H1 (cell line): ENCODE data around the gene H2BK1. TPM values are rescaled to one million over a fixed set of nuclear protein-coding genes. Genes with fewer than 3 reads are reported as not detected.

ENCODE experiments used
- CTCF ChIA-PET: fragments of 300-600 bp; sonication (Branson Sonifier 250); formaldehyde crosslinking; loops from one replicate; lab custom pipeline; 2021; ENCODE audit not compliant: partially characterized antibody; lab: Charles Lee
- POLR2A ChIA-PET: fragments of 300-600 bp; sonication (Branson Sonifier 250); formaldehyde crosslinking; loops from one replicate; lab custom pipeline; 2021; ENCODE audit warnings: inconsistent platforms; ENCODE audit not compliant: partially characterized antibody; lab: Charles Lee
- DNase-seq, 2 experiments: peaks; one replicate each; pipeline versions ENCODE4 v3.0.0 to v3.0.0-alpha.2; 2010 to 2022; ENCODE audit warnings: low spot score in 2 of 2, low read depth in 1 of 2, mixed read lengths in 1 of 2
- FAIRE-seq: peaks from 2 replicates; lab custom pipeline; 2011; peaks lifted over from hg19 to GRCh38; lab: Jason Lieb, UNC
- H2AFZ ChIP-seq: 2 replicates; pipeline ENCODE4 v1.8.1; 2012; ENCODE audit warnings: low read length, inconsistent platforms
- H2AK5ac ChIP-seq: 2 replicates; pipeline ENCODE4 v1.6.1; 2013; ENCODE audit warnings: low read depth, low read length
- H2BK120ac ChIP-seq: replicated peaks from 2 replicates; pipeline ENCODE3; 2013; ENCODE audit warnings: low read depth, low read length, inconsistent platforms
- H2BK12ac ChIP-seq: 2 replicates; pipeline ENCODE4 v1.6.1; 2013; ENCODE audit warnings: low read depth, low read length
- H2BK15ac ChIP-seq: 2 replicates; pipeline ENCODE4 v1.6.1; 2013; ENCODE audit warnings: low read length
- H2BK20ac ChIP-seq: 2 replicates; pipeline ENCODE4 v1.6.1; 2013; ENCODE audit warnings: low read length
- H2BK5ac ChIP-seq: 2 replicates; pipeline ENCODE4 v1.6.1; 2013; ENCODE audit warnings: low read depth, low read length
- H3K14ac ChIP-seq: 2 replicates; pipeline ENCODE4 v1.6.1; 2013; ENCODE audit warnings: inconsistent platforms; ENCODE audit not compliant: insufficient read length
- H3K18ac ChIP-seq: 2 replicates; pipeline ENCODE4 v1.6.1; 2013; ENCODE audit warnings: low read length; ENCODE audit errors: extremely low read depth
- H3K23ac ChIP-seq: 2 replicates; pipeline ENCODE4 v1.6.1; 2013; ENCODE audit warnings: inconsistent platforms; ENCODE audit not compliant: insufficient read length
- H3K23me2 ChIP-seq: 2 replicates; pipeline ENCODE4 v1.6.1; 2013; ENCODE audit warnings: low read depth, low read length
- H3K27ac ChIP-seq: 2 replicates; pipeline ENCODE4 v1.6.1; 2011; ENCODE audit warnings: low read depth, low read length, inconsistent platforms
- H3K27me3 ChIP-seq, 4 experiments: replicated peaks in 1 of 4; 1 replicate in 1 of 4; 2 replicates in 3 of 4; pipeline versions ENCODE4 v1.6.1 to v1.8.1; 2011 to 2013; ENCODE audit warnings: low read length in 3 of 4, mild to moderate bottlenecking in 3 of 4, inconsistent platforms in 2 of 4, mixed read lengths in 2 of 4, moderate library complexity in 1 of 4; ENCODE audit not compliant: control insufficient read depth in 3 of 4, insufficient read depth in 3 of 4; ENCODE audit errors: extremely low read depth in 1 of 4
- H3K36me3 ChIP-seq, 4 experiments: 2 replicates each; pipeline versions ENCODE4 v1.6.1 to v1.8.1; 2011 to 2013; ENCODE audit warnings: mild to moderate bottlenecking in 4 of 4, low read length in 3 of 4, moderate library complexity in 2 of 4, control low read depth in 1 of 4, inconsistent platforms in 1 of 4; ENCODE audit not compliant: insufficient read depth in 4 of 4, control insufficient read depth in 2 of 4
- H3K4ac ChIP-seq: replicated peaks from 2 replicates; pipeline ENCODE3; 2013; ENCODE audit warnings: low read length, low read depth, mixed read lengths, inconsistent platforms; ENCODE audit not compliant: insufficient read length
- H3K4me1 ChIP-seq, 4 experiments: replicated peaks in 1 of 4; 1 replicate in 1 of 4; 2 replicates in 3 of 4; pipeline versions ENCODE4 v1.6.1 to v1.8.1; 2011 to 2013; ENCODE audit warnings: low read length in 3 of 4, inconsistent platforms in 2 of 4, mixed read lengths in 1 of 4; ENCODE audit not compliant: insufficient read depth in 4 of 4, control insufficient read depth in 3 of 4
- H3K4me2 ChIP-seq, 2 experiments: 2 replicates each; pipeline versions ENCODE4 v1.6.1 to v1.8.1; 2011 to 2013; ENCODE audit warnings: low read depth in 2 of 2, low read length in 2 of 2, control low read depth in 1 of 2, inconsistent platforms in 1 of 2, mild to moderate bottlenecking in 1 of 2; ENCODE audit not compliant: insufficient read depth in 1 of 2
- H3K4me3 ChIP-seq, 4 experiments: fragments of 200-600, 300-600 bp in 1 of 4; sonication (generic), shearing (Covaris generic), sonication (Bioruptor Twin) in 1 of 4; 2 replicates each; pipeline versions ENCODE4 v1.5.1 to v1.8.1; 2011 to 2016; ENCODE audit warnings: low read length in 4 of 4, low read depth in 3 of 4, control low read depth in 2 of 4, inconsistent platforms in 2 of 4, mild to moderate bottlenecking in 2 of 4, mixed read lengths in 1 of 4, moderate library complexity in 1 of 4; ENCODE audit not compliant: insufficient read depth in 2 of 4; ENCODE audit errors: extremely low read depth in 1 of 4
- H3K56ac ChIP-seq: replicated peaks from 2 replicates; pipeline ENCODE3; 2013; ENCODE audit warnings: low read depth, mild to moderate bottlenecking, mixed read lengths, low read length, inconsistent platforms; ENCODE audit not compliant: insufficient read length
- H3K79me1 ChIP-seq: 2 replicates; pipeline ENCODE4 v1.6.1; 2013; ENCODE audit warnings: low read depth, low read length, control low read depth
- H3K79me2 ChIP-seq, 2 experiments: 2 replicates each; pipeline versions ENCODE4 v1.6.1 to v1.8.1; 2012 to 2013; ENCODE audit warnings: low read length in 2 of 2, mild to moderate bottlenecking in 2 of 2, inconsistent platforms in 1 of 2; ENCODE audit not compliant: insufficient read depth in 2 of 2, control insufficient read depth in 1 of 2
- H3K9ac ChIP-seq, 4 experiments: replicated peaks in 1 of 4; 1 replicate in 1 of 4; 2 replicates in 3 of 4; pipeline versions ENCODE4 v1.6.1 to v1.8.1; 2011 to 2013; ENCODE audit warnings: low read depth in 3 of 4, low read length in 3 of 4, control low read depth in 2 of 4, mild to moderate bottlenecking in 2 of 4, moderate library complexity in 2 of 4, inconsistent platforms in 1 of 4; ENCODE audit errors: extremely low read depth in 1 of 4
- H3K9me3 ChIP-seq, 2 experiments: 2 replicates each; pipeline versions ENCODE4 v1.6.1 to v1.8.1; 2012 to 2013; ENCODE audit warnings: mild to moderate bottlenecking in 2 of 2, moderate library complexity in 2 of 2, control low read depth in 1 of 2, inconsistent platforms in 1 of 2, low read depth in 1 of 2, low read length in 1 of 2, mixed read lengths in 1 of 2; ENCODE audit not compliant: insufficient read depth in 2 of 2
- H4K20me1 ChIP-seq, 2 experiments: replicated peaks in 1 of 2; 2 replicates each; pipeline versions ENCODE3 to v1.8.1; 2011 to 2013; ENCODE audit warnings: inconsistent platforms in 2 of 2, low read length in 2 of 2, mild to moderate bottlenecking in 1 of 2; ENCODE audit not compliant: insufficient read depth in 2 of 2, control insufficient read depth in 1 of 2
- H4K5ac ChIP-seq: 2 replicates; pipeline ENCODE4 v1.6.1; 2013; ENCODE audit warnings: low read length, low read depth, mixed read lengths, inconsistent platforms; ENCODE audit not compliant: insufficient read length
- H4K8ac ChIP-seq: 2 replicates; pipeline ENCODE4 v1.8.0; 2013; ENCODE audit warnings: mild to moderate bottlenecking, moderate library complexity, low read length, inconsistent platforms; ENCODE audit not compliant: insufficient read depth; ENCODE audit errors: extremely low read depth
- H4K91ac ChIP-seq: replicated peaks from 2 replicates; pipeline ENCODE3; 2013; ENCODE audit warnings: low read length, mixed read lengths, inconsistent platforms; ENCODE audit not compliant: insufficient read length
- CTBP2 ChIP-seq: IDR thresholded peaks from 2 replicates; pipeline ENCODE4 v1.7.0; 2011; ENCODE audit warnings: borderline replicate concordance, mild to moderate bottlenecking, moderate library complexity, mixed read lengths, low read length; ENCODE audit not compliant: insufficient read depth, insufficient read length
- EGR1 ChIP-seq: IDR thresholded peaks from 2 replicates; pipeline ENCODE4 v1.6.1; 2011; ENCODE audit warnings: low read depth, low read length, borderline replicate concordance
- EP300 ChIP-seq, 2 experiments: IDR thresholded peaks; 1 replicate in 1 of 2; 2 replicates in 1 of 2; pipeline ENCODE4 v1.6.1; 2011 to 2012; ENCODE audit warnings: low read depth in 2 of 2, low read length in 2 of 2, mild to moderate bottlenecking in 2 of 2, borderline replicate concordance in 1 of 2, inconsistent platforms in 1 of 2, moderate library complexity in 1 of 2
- FOSL1 ChIP-seq: IDR thresholded peaks from 2 replicates; pipeline ENCODE4 v1.6.1; 2011; ENCODE audit warnings: mild to moderate bottlenecking, low read depth, low read length, moderate library complexity; ENCODE audit not compliant: insufficient read depth
- HDAC6 ChIP-seq: IDR thresholded peaks from one replicate; pipeline ENCODE4 v1.7.1; 2012; ENCODE audit warnings: low read depth, mild to moderate bottlenecking, inconsistent platforms, low read length, moderate library complexity
- KDM4A ChIP-seq: IDR thresholded peaks from one replicate; pipeline ENCODE4 v1.7.1; 2012; ENCODE audit warnings: low read depth, mild to moderate bottlenecking, moderate library complexity, low read length, inconsistent platforms; ENCODE audit not compliant: severe bottlenecking
- NRF1 ChIP-seq: IDR thresholded peaks from 2 replicates; pipeline ENCODE4 v1.6.1; 2011; ENCODE audit warnings: mild to moderate bottlenecking, low read depth, low read length, improper control_type of control experiment
- POLR2AphosphoS5 ChIP-seq: IDR thresholded peaks from 2 replicates; pipeline ENCODE4 v1.6.1; 2011; ENCODE audit warnings: low read depth, low read length
- POU5F1 ChIP-seq: IDR thresholded peaks from 2 replicates; pipeline ENCODE4 v1.6.1; 2011; ENCODE audit warnings: low read depth, mild to moderate bottlenecking, low read length, moderate library complexity
- RAD21 ChIP-seq, 2 experiments: IDR thresholded peaks in 1 of 2; conservative IDR thresholded peaks in 1 of 2; 2 replicates each; pipeline ENCODE4 v1.6.1; 2011; ENCODE audit warnings: low read depth in 2 of 2, low read length in 2 of 2, improper control_type of control experiment in 1 of 2, inconsistent platforms in 1 of 2, mild to moderate bottlenecking in 1 of 2, moderate library complexity in 1 of 2
- SIX5 ChIP-seq: IDR thresholded peaks from 2 replicates; pipeline ENCODE4 v1.6.1; 2011; ENCODE audit warnings: mild to moderate bottlenecking, low read depth, low read length
- TCF12 ChIP-seq: IDR thresholded peaks from 2 replicates; pipeline ENCODE4 v1.6.1; 2011; ENCODE audit warnings: low read depth, mild to moderate bottlenecking, low read length
- TEAD4 ChIP-seq: IDR thresholded peaks from 2 replicates; pipeline ENCODE4 v1.6.1; 2012; ENCODE audit warnings: low read depth, low read length, inconsistent platforms, mixed read lengths
- polyA plus RNA-seq, 7 experiments: library from polyadenylated mRNA; depleted of rRNA in 3 of 7; stranded (reverse) in 5 of 7; unstranded in 2 of 7; fragments of >200 nt in 5 of 7; fragments of 200-250 nt in 2 of 7; gene quantifications; 1 replicate in 5 of 7; 2 replicates in 1 of 7; 4 replicates in 1 of 7; pipeline versions ENCODE4 v1.2.1 to v1.2.3, GENCODE V29; 2011 to 2013; ENCODE audit warnings: missing spikeins in 2 of 7, mixed read lengths in 2 of 7
- total RNA-seq: library from RNA; stranded (reverse); fragmentation: NEBNext Ultra II Directional; extraction: Animal tissue kit (Norgen Biotek cat#: 25700); gene quantifications from 2 replicates; pipeline ENCODE4 v1.2.1, GENCODE V29; 2021

Gene H2BK1
- total and polyA plus RNA-seq, 2 of the 8 experiments (the other 6 are each of a cell fraction or from before 2014, with no cell fraction given): not detected

DNA sequence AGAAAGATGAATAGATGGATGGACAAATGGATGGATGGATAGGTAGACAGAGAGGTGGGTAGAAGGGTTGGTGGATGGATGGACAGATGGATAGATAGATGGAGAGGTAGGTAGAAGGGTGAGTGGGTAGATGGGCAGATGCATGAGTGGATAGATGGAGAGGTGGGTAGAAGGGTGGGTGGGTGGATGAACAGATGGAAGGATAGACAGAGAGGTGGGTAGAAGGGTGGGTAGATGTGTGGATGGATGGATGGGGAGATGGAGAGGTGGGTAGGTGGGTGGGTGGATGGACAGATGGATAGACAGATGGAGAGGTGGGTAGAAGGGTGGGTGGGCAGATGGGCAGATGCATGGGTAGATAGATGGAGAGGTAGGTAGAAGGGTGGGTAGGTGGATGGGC is 12.4 kb downstream of the H2BK1 start:
- ChIA-PET POLR2A (no interaction called here), CTCF (no interaction called here)
- Histone ChIP-seq H3K79me2 (no peaks in the 10 kb centered on the region), H3K79me1 (no peaks in the 10 kb centered on the region), H2BK20ac (no peak overlapping the region), H3K27ac (no peak overlapping the region), H2AK5ac (no peak overlapping the region), H4K5ac (no peak overlapping the region), H4K91ac (no peak overlapping the region), H3K56ac (no peak overlapping the region), H4K8ac (no peak overlapping the region), H3K9ac (no peak overlapping the region), H3K4me3 (no peak overlapping the region), H3K27me3 (peaks cover 0 to 13% (median 0%) of the 10 kb centered on the region in 4 experiments; a peak in 2 of 7 replicates), H3K23ac (no peak overlapping the region), H2BK12ac (no peak overlapping the region), H3K4ac (no peak overlapping the region), H2BK5ac (no peak overlapping the region), H2AFZ (no peak overlapping the region), H3K9me3 (no peaks in the 10 kb centered on the region), H3K4me1 (peaks cover 0 to 12% (median 3%) of the 10 kb centered on the region in 4 experiments; a peak in 3 of 7 replicates), H3K36me3 (no peaks in the 10 kb centered on the region), H3K18ac (no peak overlapping the region), H2BK15ac (no peak overlapping the region), H2BK120ac (no peak overlapping the region), H3K4me2 (no peak overlapping the region), H3K14ac (no peak overlapping the region), H4K20me1 (no peaks in the 10 kb centered on the region), H3K23me2 (peaks cover 5% of the 10 kb centered on the region; the same call in 1 of the 2 replicates)
- TF ChIP-seq TCF12: no peak
- no peak for TF ChIP-seq FOSL1
- no peak for TF ChIP-seq POU5F1
- TF ChIP-seq HDAC6: no peak
- TF ChIP-seq SIX5: no peak
- TF ChIP-seq RAD21 (IDR thresholded peaks at IDR 0.05 in 1 of 2, conservative IDR thresholded peaks at IDR 0.05 in 1 of 2; ENCODE audit: low read depth in 2 of 2, low read length in 2 of 2): no peak
- no peak for TF ChIP-seq POLR2AphosphoS5
- TF ChIP-seq TEAD4: no peak
- no peak for TF ChIP-seq CTBP2
- no peak for TF ChIP-seq EGR1
- no peak for TF ChIP-seq KDM4A
- no peak for TF ChIP-seq NRF1
- no peak for TF ChIP-seq EP300 (IDR thresholded peaks at IDR 0.05; ENCODE audit: borderline replicate concordance in 1 of 2, low read depth in 2 of 2, low read length in 2 of 2)
- DNase-seq (no peak), FAIRE-seq (no peak)
